HG02588 (cell line): ENCODE measurements around the gene HCST.
A peak's percentile ranks its signal among the peaks of the same experiment; 100 is the strongest.
"Not testable (repeated sequence)": the region's sequence is repeated elsewhere in the genome, so short reads cannot be mapped to it uniquely, and the experiment has no call there.

ENCODE experiments used
- ATAC-seq: cut with Tn5 transposase; IDR thresholded peaks from one replicate; pipeline ENCODE4 v1.9.1; 2021; ENCODE audit warnings: mild to moderate bottlenecking, moderate library complexity; ENCODE audit not compliant: unreplicated experiment

The HCST gene

GRCh38 chr19:35903550-35904179, 1.3 kb downstream of the HCST start:
- ATAC-seq = peak; percentile 35

GRCh38 chr19:35904311-35905068, 2.2 kb downstream of the HCST start:
- no peak for ATAC-seq

DNA sequence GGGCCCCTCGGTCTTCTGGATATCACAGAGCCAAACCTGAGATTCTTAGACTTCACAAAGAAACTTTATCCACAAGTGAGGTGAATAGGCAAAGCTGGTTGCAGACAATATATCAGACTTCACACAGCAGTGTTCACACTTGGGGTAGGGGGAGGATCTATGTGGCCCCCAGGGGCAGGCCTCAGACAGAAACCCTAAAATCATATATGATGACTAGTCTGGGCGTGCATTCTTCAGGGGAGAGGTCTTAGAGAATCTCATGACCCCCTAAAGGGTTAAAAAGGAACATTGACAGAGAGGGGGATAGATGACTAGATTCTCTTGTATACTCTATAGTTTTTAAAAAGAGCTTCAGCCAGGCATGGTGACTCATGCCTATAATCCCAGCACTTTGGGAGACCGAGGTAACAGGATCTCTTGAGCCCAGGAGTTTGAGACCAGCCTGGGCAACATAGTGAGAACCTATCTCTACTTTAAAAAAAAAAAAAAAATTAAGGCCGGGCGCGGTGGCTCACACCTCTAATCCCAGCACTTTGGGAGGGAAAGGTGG, 2.9 kb downstream of the HCST start:
- no peak for ATAC-seq

DNA sequence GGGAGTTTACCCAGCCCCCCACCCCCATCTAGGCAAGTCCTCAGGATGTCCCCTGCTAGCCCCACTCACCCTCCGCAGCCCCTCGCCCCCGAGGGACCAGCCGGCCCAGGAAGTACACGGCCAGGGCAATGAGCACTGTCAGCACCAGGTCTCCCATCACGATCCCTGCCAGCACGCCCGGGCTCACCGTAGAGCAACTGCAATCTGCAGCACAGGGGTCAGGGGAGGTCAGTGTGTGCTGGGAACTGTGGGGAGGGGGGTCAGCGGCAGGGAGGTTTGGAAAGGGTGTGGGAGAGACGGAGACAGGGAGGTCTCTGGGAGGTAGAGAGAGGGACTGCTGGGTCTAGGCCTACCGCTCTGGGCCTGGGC, 5.0 kb downstream of the HCST start:
- no peak for ATAC-seq

DNA sequence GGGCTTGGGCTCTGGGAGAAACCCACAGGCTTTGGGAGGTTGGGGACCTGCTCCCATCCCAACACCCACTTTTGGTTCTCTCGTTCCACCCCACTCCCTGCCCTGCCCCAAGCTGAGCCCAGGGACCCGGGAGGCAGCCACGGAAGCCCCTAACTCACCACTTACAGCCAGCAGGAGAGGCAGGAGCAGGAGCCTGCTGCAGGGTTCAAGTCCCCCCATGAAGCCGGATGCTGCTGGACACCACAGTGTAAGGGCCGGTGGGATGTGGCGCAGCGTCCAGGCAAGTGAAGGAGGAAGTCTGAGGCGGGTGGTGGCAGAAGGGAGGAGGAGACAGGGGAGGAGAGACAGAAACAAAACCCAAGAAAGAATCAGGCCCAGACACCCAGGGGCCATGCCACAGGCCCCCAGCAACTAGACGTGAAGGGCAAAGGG, 5.7 kb downstream of the HCST start, which contains the start of gene TYROBP:
TSS of gene TYROBP (minus strand) at position 286 of the 432 bp plus-strand sequence. CDS start at position 219, 67 bp downstream.
- ATAC-seq = no peak

DNA sequence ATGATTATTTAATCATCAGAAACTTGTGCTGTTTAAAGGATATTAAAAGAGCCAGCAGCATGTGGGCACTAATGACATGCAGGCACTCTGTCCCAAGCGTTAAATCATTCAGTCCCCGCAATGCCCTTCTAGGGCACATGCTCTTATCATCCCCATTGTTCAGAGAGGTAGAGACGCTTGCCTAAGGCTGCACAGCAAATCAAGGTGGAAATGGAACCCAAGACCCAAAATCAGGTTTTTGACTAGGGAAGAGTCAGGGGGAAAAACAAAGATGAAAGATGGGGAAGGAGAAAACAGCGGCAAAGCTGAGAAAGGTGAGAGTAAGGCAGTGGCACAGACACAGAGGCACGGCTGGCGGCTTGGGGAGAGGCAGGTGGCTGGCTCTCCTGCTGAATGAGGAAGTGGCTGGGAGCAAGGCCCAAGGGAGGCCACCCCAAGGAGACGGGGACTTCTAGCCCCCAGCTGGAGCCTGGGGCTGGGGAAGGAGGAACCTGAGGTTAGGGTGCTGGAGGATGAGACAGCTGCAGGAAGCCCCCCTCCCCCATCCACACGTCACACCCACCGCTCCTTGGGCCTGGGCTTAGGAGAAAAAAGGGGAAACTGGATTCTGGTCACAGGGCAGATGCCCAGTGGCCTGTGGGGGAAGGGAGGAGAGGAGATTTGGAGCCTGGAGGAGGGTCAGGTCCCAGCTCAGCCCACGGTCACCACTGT, 6.8 kb downstream of the HCST start:
- ATAC-seq = no peak

DNA sequence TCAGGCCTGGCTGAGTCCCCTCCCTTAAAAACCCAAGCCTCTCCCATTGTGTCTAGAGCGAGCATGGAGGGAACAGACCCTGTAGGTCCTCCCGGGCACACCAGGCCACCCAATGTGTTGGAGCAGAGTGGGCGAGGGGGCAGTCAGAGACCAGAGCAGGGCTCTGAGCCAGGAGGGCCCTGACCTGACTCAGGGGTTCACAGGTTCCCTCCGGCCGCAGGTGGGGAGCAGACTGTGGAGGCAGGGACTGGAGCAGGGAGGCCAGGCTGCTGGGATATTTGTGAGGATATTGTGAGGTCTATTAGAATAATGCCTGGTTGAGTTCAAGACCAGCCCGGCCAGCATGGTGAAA, 7.3 kb downstream of the HCST start:
- no peak for ATAC-seq

DNA sequence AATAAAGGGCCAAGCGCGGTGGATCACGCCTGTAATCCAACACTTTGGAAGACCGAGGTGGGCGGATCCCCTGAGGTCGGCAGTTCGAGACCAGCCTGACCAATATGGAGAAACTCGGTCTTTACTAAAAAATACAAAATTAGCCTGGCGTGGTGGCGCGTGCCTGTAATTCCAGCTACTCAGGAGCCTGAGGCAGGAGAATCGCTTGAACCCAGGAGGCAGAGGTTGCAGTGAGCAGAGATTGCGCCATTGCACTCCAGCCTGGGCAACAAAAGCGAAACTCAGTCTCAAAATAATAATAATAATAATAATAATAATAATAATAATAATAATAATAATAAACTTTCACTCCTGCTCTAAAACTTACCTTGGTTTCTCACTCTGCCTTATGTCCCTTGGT, 8.0 kb downstream of the HCST start:
- not testable (repeated sequence) for ATAC-seq

GRCh38 chr19:35911173-35911572, 8.8 kb downstream of the HCST start:
- ATAC-seq = no peak

DNA sequence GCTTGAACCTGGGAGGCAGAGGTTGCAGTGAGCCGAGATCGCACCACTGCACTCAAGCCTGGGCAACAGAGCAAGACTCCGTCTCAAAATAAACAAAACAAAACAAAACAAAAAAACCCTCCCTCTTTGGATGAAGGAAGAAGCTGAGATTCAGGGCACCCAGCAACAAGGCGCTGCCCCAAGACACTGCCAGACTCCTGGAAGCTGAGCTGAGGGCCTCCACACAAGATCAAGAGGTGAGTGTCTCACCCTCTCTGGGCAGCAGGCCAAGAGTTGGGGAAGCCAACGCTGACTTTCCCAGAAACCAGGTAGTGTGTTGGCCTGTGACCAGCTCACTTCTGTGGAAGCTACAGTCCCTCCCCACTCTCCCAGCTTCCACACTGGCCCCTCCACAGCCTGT, 9.5 kb downstream of the HCST start:
- no peak for ATAC-seq

- ATAC-seq = no peak
Observed at GRCh38 chr19:35913589-35913988, 11.3 kb downstream of the HCST start.

GRCh38 chr19:35915443-35915842, 13.1 kb downstream of the HCST start:
- no peak for ATAC-seq

DNA sequence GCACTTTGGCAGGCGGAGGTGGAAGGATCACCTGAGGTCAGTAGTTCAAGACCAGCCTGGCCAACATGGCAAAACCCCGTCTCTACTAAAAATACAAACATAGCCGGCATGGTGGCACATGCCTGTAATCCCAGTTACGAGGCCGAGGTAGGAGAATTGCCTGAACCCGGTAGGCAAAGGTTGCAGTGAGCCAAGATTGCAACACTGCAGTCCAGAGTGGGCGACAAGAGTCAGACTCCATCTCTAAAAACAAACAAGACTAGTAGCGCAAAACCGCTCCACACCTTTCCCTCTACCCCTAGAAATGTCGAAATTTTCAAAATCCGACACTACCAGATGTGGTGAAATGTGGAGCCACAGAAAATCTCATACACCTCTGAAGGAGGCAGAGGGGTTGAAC, 17.0 kb downstream of the HCST start:
- no peak for ATAC-seq

GRCh38 chr19:35921012-35921411, 18.7 kb downstream of the HCST start:
- no peak for ATAC-seq

DNA sequence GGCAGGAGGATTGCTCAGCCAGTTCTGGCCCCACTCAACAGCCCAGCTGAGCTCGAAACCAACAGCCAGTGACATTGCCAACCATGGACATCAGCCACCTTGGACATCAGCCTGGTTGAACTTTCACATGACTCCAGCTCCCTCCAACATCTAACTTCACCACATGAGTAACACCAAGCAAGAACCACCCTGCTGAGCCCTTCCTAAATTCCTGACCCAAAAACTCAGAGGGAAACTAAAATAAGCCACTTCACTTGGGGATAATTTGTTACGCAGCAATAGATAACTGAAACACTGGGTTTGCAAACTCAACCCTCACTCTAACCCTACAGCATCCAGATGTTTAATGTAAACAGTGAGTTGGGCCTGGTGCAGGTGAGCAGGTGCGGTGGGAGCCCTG, 23.2 kb downstream of the HCST start:
- no peak for ATAC-seq

DNA sequence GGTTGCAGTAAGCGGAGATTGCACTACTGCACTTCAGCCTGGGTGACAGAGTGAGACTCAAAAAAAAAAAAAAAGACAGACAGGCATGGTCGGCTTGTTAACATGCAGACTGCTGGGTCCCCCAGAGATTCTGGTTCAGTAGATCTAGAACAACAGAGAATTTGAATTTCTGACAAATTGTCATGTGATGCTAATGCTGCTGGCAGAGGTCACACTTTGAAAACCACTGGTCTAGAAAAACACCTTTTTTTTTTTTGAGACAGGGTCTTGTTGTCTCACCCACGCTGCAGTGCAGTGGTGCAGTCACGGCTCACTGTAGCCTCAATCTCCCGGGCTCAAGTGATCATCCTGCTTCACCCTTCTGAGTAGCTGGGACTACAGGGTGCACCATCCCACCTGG, 26.2 kb downstream of the HCST start:
- no peak for ATAC-seq

- no peak for ATAC-seq
Observed at GRCh38 chr19:35929876-35930275, 27.5 kb downstream of the HCST start.

DNA sequence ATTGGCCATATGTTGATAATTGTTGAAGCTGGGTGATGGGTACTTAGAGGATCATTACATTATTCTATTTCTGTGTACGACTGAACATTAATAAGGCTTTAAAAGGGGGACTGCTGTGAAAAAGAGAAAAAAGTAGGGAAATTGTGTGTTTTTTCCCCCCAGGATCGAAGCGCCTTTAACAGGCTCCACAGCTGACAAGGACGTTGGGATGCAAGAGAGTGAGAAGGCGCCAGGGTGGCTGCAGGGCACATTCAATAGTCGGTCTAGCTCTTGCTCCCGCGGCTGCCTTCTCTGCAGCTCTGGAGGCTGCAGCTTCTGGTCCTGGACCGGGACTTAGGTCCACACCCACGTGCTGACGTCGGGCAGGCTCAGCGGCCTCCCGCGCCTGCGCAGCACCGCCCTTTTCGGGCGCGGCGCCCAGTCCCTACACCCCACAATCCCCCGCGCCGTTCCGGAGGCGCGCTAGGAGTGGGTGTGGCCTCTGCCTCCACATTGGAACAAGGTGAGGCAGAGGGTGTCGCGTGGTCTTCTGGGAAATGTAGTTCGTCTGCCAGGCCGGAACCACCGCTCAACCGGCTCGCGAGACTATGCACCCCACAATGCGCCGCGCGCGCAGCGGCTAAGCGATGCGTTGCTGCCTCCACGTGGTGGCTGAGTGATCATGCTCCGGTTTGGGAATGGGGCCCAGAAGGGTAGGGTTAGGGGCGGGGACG, 29.0 kb downstream of the HCST start:
- peak; percentile 91 for ATAC-seq

- peak; percentile 3 for ATAC-seq
Observed at GRCh38 chr19:35931874-35932202, 29.5 kb downstream of the HCST start.

- ATAC-seq = no peak
Observed at GRCh38 chr19:35932291-35932936, 30.1 kb downstream of the HCST start.
